Parathyroid adenoma (tissue), 2 donors: ENCODE results near the gene NDRG3.

Experiments used
- H2AFZ ChIP-seq: fragments of 300-600 bp; sonication (generic); one replicate; pipeline ENCODE4 v1.7.0; 2017; ENCODE audit warnings: antibody characterized with exemption, mild to moderate bottlenecking
- H3K27ac ChIP-seq: fragments of 300-600 bp; sonication (generic); one replicate; pipeline ENCODE4 v1.7.0; 2017
- H3K27me3 ChIP-seq: fragments of 300-600 bp; sonication (generic); one replicate; pipeline ENCODE4 v1.7.0; 2017; ENCODE audit warnings: low read length; ENCODE audit not compliant: control insufficient read depth, insufficient read depth
- H3K36me3 ChIP-seq: fragments of 300-600 bp; sonication (generic); one replicate; pipeline ENCODE4 v1.7.0; 2017; ENCODE audit warnings: low read length; ENCODE audit not compliant: control insufficient read depth, insufficient read depth
- H3K4me1 ChIP-seq: fragments of 300-600 bp; sonication (generic); one replicate; pipeline ENCODE4 v1.7.0; 2017; ENCODE audit warnings: control low read depth
- H3K4me2 ChIP-seq: fragments of 300-600 bp; sonication (generic); one replicate; pipeline ENCODE4 v1.7.0; 2017; ENCODE audit warnings: low read length
- H3K4me3 ChIP-seq: fragments of 300-600 bp; sonication (generic); one replicate; pipeline ENCODE4 v1.7.0; 2017; ENCODE audit warnings: low read depth, low read length
- H3K79me2 ChIP-seq: fragments of 300-600 bp; sonication (generic); one replicate; pipeline ENCODE4 v1.7.0; 2017; ENCODE audit warnings: control low read depth
- H3K9ac ChIP-seq: fragments of 300-600 bp; sonication (generic); one replicate; pipeline ENCODE4 v1.7.0; 2017; ENCODE audit warnings: mild to moderate bottlenecking
- H3K9me3 ChIP-seq: fragments of 300-600 bp; sonication (generic); one replicate; pipeline ENCODE4 v1.7.0; 2017; ENCODE audit warnings: low read length; ENCODE audit not compliant: control insufficient read depth
- TF ChIP-seq, protein P1 (sequence below): fragments of 300-600 bp; sonication (generic); IDR thresholded peaks from one replicate; pipeline ENCODE4 v1.7.0; 2017; ENCODE audit warnings: antibody characterized with exemption, mild to moderate bottlenecking
- donor health status: primary hyperparathyroidism.

NDRG3 gene

GRCh38 chr20:36655004-36655403 lies 90.9 kb downstream of the NDRG3 start:
- Histone ChIP-seq H3K36me3 (no peaks in the 10 kb centered on the region), H3K27ac (no peak overlapping the region), H3K4me1 (no peaks in the 10 kb centered on the region), H3K79me2 (no peaks in the 10 kb centered on the region), H3K9ac (no peak overlapping the region), H3K9me3 (no peaks in the 10 kb centered on the region), H3K4me3 (no peak overlapping the region), H2AFZ (no peak overlapping the region), H3K4me2 (no peak overlapping the region), H3K27me3 (no peaks in the 10 kb centered on the region)
- TF ChIP-seq, protein P1, sequence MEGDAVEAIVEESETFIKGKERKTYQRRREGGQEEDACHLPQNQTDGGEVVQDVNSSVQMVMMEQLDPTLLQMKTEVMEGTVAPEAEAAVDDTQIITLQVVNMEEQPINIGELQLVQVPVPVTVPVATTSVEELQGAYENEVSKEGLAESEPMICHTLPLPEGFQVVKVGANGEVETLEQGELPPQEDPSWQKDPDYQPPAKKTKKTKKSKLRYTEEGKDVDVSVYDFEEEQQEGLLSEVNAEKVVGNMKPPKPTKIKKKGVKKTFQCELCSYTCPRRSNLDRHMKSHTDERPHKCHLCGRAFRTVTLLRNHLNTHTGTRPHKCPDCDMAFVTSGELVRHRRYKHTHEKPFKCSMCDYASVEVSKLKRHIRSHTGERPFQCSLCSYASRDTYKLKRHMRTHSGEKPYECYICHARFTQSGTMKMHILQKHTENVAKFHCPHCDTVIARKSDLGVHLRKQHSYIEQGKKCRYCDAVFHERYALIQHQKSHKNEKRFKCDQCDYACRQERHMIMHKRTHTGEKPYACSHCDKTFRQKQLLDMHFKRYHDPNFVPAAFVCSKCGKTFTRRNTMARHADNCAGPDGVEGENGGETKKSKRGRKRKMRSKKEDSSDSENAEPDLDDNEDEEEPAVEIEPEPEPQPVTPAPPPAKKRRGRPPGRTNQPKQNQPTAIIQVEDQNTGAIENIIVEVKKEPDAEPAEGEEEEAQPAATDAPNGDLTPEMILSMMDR: no peak

GRCh38 chr20:36654506-36654905 lies 91.4 kb downstream of the NDRG3 start:
- Histone ChIP-seq H3K4me2 (no peak overlapping the region), H3K9me3 (no peaks in the 10 kb centered on the region), H3K9ac (no peak overlapping the region), H3K27ac (no peak overlapping the region), H3K27me3 (no peaks in the 10 kb centered on the region), H3K36me3 (no peaks in the 10 kb centered on the region), H3K79me2 (no peaks in the 10 kb centered on the region), H3K4me1 (no peaks in the 10 kb centered on the region), H3K4me3 (no peak overlapping the region), H2AFZ (no peak overlapping the region)
- TF ChIP-seq, protein P1: no peak

GRCh38 chr20:36653456-36653855 lies 92.4 kb downstream of the NDRG3 start:
- H3K27ac ChIP-seq: no peak overlapping the region
- H3K4me2 ChIP-seq: no peak overlapping the region
- TF ChIP-seq, protein P1: no peak
- no peak overlapping the region for H3K9ac ChIP-seq
- no peaks in the 10 kb centered on the region for H3K79me2 ChIP-seq
- H3K36me3 ChIP-seq: no peaks in the 10 kb centered on the region
- H2AFZ ChIP-seq: no peak overlapping the region
- no peaks in the 10 kb centered on the region for H3K4me1 ChIP-seq
- H3K27me3 ChIP-seq: no peaks in the 10 kb centered on the region
- no peak overlapping the region for H3K4me3 ChIP-seq
- H3K9me3 ChIP-seq: no peaks in the 10 kb centered on the region

DNA sequence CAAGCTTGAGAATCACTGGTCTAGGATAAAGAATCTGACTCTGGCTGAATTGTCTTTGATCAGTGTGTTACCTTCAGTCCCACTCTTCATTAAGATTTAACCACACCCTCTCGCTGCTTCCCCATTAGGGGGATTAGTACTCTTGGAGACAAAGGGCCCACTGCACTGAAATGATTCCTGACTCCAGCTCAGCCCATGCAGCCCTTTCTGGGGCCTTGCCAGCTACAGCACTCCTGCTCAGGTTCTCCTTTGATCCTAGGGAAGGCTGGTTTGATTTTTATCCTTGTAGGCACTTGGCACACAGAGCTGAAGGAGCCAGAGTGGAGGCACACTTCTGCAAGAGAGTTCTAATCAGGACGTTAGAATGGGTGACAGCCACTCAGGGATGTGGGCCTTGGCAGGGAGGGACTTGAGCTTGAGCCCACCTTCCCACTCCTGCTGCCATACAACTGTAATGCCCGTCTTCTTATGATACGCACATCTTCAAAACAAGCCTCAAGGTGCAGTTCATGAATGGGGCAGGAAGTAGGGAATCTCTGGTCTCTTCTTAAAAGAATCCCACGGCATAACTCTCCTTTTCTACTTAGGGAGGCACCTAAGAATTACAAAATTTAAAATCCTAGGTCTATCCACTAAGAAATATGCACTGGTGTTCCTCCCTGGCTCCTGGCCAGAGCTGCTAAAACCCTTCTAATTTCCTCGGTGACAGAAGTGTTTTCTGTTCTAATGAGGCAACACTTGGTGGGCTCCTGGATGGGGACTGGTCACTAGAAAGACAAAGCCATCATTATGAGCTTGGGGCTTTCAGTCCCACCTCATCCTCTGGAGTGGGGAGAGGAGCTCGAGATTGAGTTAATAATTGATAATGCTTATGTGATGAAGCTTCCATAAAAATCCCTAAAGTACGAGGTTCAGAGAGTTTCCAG lies 98.4 kb downstream of the NDRG3 start:
- no peaks in the 10 kb centered on the region for H3K4me1 ChIP-seq
- no peak overlapping the region for H3K4me2 ChIP-seq
- no peaks in the 10 kb centered on the region for H3K9me3 ChIP-seq
- H3K9ac ChIP-seq: no peak overlapping the region
- H3K4me3 ChIP-seq: no peak overlapping the region
- no peak overlapping the region for H3K27ac ChIP-seq
- no peak overlapping the region for H2AFZ ChIP-seq
- TF ChIP-seq, protein P1: no peak
- no peaks in the 10 kb centered on the region for H3K27me3 ChIP-seq
- no peaks in the 10 kb centered on the region for H3K36me3 ChIP-seq
- no peaks in the 10 kb centered on the region for H3K79me2 ChIP-seq

DNA sequence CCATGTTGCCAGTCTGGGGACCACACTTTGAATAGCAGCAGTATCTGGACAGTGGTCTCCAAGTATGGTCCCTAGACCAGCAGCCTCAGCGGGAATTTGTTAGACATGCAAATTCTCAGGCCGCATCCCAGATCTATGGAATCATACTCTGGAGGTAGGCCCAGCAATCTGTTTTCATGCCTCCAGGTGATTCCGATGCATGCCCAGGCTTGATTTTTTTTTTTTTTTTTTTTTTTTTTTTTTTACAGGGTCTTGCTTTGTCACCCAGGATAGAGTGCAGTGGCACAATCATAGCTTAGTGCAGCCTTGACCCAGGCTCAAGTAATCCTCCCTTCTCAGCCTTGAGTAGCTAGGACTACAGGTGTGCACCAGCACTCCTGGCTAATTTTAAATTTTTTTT lies 99.2 kb downstream of the NDRG3 start:
- Histone ChIP-seq H3K36me3 (no peaks in the 10 kb centered on the region), H3K4me3 (no peak overlapping the region), H3K79me2 (no peaks in the 10 kb centered on the region), H3K9ac (no peak overlapping the region), H3K27ac (no peak overlapping the region), H3K27me3 (no peaks in the 10 kb centered on the region), H3K4me1 (no peaks in the 10 kb centered on the region), H3K9me3 (no peaks in the 10 kb centered on the region), H3K4me2 (no peak overlapping the region), H2AFZ (no peak overlapping the region)
- TF ChIP-seq, protein P1: no peak
